Transverse colon (tissue), 4 donors: Measurements from ENCODE around the gene FJX1.

ENCODE experiments used
- CTCF ChIP-seq, 5 experiments: fragments of 200-600 bp in 3 of 5; fragments of 450-650 bp in 2 of 5; sonication (generic) in 3 of 5; IDR thresholded peaks; 1 replicate in 2 of 5; 2 replicates in 3 of 5; pipeline ENCODE4 v1.5.1; 2016 to 2017; ENCODE audit warnings: antibody characterized with exemption in 5 of 5, inconsistent platforms in 3 of 5, mild to moderate bottlenecking in 2 of 5, moderate library complexity in 1 of 5
- EP300 ChIP-seq: sonication (generic); formaldehyde crosslinking; IDR thresholded peaks from one replicate; pipeline ENCODE4 v1.6.1; 2017; ENCODE audit warnings: antibody characterized with exemption, low read depth
- POLR2A ChIP-seq: fragments of 450-650 bp; IDR thresholded peaks from one replicate; pipeline ENCODE4 v1.6.1; 2016; ENCODE audit warnings: antibody characterized with exemption, mild to moderate bottlenecking, moderate library complexity
- POLR2AphosphoS5 ChIP-seq, 3 donors: sonication (generic); formaldehyde crosslinking; IDR thresholded peaks; one replicate each; pipeline ENCODE4 v1.6.1; 2016; ENCODE audit warnings: antibody characterized with exemption in 3 of 3

GRCh38 chr11:35593143-35593542, 25.1 kb upstream of the FJX1 start:
- TF ChIP-seq CTCF (IDR thresholded peaks at IDR 0.05) (no peak), POLR2AphosphoS5 (IDR thresholded peaks at IDR 0.05) (no peak), POLR2A (no peak), EP300 (no peak)
